Thyroid gland (tissue), 4 donors: ENCODE measurements around the gene OR10A6.

Experiments used
- POLR2A ChIP-seq, 2 donors: fragments of 450-650 bp; IDR thresholded peaks; one replicate each; pipeline ENCODE4 v1.6.1; 2017; ENCODE audit warnings: antibody characterized with exemption in 2 of 2, mild to moderate bottlenecking in 2 of 2, moderate library complexity in 1 of 2
- TF ChIP-seq, protein P1 (sequence below), 6 experiments: fragments of 200-600 bp in 3 of 6; fragments of 450-650 bp in 3 of 6; sonication (generic) in 3 of 6; IDR thresholded peaks; one replicate each; pipeline ENCODE4 v1.5.1; 2016 to 2019; ENCODE audit warnings: antibody characterized with exemption in 6 of 6, mild to moderate bottlenecking in 2 of 6, inconsistent platforms in 1 of 6, moderate library complexity in 1 of 6

GRCh38 chr11:7967826-7968225 is 36.8 kb upstream of the OR10A6 start:
- TF ChIP-seq, protein P1, sequence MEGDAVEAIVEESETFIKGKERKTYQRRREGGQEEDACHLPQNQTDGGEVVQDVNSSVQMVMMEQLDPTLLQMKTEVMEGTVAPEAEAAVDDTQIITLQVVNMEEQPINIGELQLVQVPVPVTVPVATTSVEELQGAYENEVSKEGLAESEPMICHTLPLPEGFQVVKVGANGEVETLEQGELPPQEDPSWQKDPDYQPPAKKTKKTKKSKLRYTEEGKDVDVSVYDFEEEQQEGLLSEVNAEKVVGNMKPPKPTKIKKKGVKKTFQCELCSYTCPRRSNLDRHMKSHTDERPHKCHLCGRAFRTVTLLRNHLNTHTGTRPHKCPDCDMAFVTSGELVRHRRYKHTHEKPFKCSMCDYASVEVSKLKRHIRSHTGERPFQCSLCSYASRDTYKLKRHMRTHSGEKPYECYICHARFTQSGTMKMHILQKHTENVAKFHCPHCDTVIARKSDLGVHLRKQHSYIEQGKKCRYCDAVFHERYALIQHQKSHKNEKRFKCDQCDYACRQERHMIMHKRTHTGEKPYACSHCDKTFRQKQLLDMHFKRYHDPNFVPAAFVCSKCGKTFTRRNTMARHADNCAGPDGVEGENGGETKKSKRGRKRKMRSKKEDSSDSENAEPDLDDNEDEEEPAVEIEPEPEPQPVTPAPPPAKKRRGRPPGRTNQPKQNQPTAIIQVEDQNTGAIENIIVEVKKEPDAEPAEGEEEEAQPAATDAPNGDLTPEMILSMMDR (IDR thresholded peaks at IDR 0.05) = no peak
- no peak for TF ChIP-seq POLR2A (IDR thresholded peaks at IDR 0.05)
